Liver (tissue), 9 donors: Measurements from ENCODE around the gene ATP5MK. TPM values are rescaled to one million over a fixed set of nuclear protein-coding genes. Genes with fewer than 3 reads are reported as not detected.
"Not testable (repeated sequence)": the region's sequence is repeated elsewhere in the genome, so short reads cannot be mapped to it uniquely, and the experiment has no call there.

Experiments
- DNase-seq: peaks from one replicate; pipeline ENCODE4 v3.0.0-alpha.2; 2017; ENCODE audit warnings: low spot score
- H3K27ac ChIP-seq, 2 donors: one replicate each; pipeline ENCODE4 v1.7.0; 2013; ENCODE audit warnings: inconsistent platforms in 2 of 2, low read length in 2 of 2, control low read depth in 1 of 2, low read depth in 1 of 2, mild to moderate bottlenecking in 1 of 2
- H3K27me3 ChIP-seq, 4 donors: one replicate each; pipeline versions ENCODE4 v1.6.1 to v1.7.0; 2013; ENCODE audit warnings: low read length in 3 of 4, inconsistent platforms in 1 of 4, mild to moderate bottlenecking in 1 of 4, moderate library complexity in 1 of 4; ENCODE audit not compliant: control insufficient read depth in 4 of 4, insufficient read depth in 4 of 4
- H3K36me3 ChIP-seq, 4 donors: one replicate each; pipeline versions ENCODE4 v1.6.1 to v1.7.0; 2013; ENCODE audit warnings: low read length in 3 of 4, mild to moderate bottlenecking in 3 of 4, low read depth in 1 of 4, moderate library complexity in 1 of 4; ENCODE audit not compliant: control insufficient read depth in 4 of 4, insufficient read depth in 3 of 4
- H3K4me1 ChIP-seq, 4 donors: one replicate each; pipeline versions ENCODE4 v1.6.1 to v1.7.0; 2013; ENCODE audit warnings: low read length in 3 of 4, mild to moderate bottlenecking in 3 of 4, moderate library complexity in 1 of 4; ENCODE audit not compliant: control insufficient read depth in 4 of 4, insufficient read depth in 4 of 4
- H3K4me3 ChIP-seq, 3 donors: one replicate each; pipeline versions ENCODE4 v1.6.1 to v1.7.0; 2013; ENCODE audit warnings: low read length in 3 of 3, control low read depth in 1 of 3, low read depth in 1 of 3, mild to moderate bottlenecking in 1 of 3
- H3K9ac ChIP-seq, 2 donors: one replicate each; pipeline ENCODE4 v1.7.0; 2013; ENCODE audit warnings: low read length in 2 of 2, mild to moderate bottlenecking in 2 of 2, moderate library complexity in 2 of 2, control low read depth in 1 of 2, low read depth in 1 of 2
- H3K9me3 ChIP-seq, 4 donors: one replicate each; pipeline versions ENCODE4 v1.6.1 to v1.7.0; 2013; ENCODE audit warnings: low read length in 3 of 4; ENCODE audit not compliant: control insufficient read depth in 4 of 4
- EGR1 ChIP-seq, 2 donors: IDR thresholded peaks; 2 replicates each; pipeline ENCODE4 v1.6.1; 2016 to 2018; ENCODE audit warnings: antibody characterized with exemption in 2 of 2, low read depth in 2 of 2
- FOXA1 ChIP-seq: IDR thresholded peaks from 2 replicates; pipeline ENCODE4 v1.6.1; 2016; ENCODE audit warnings: antibody characterized with exemption
- FOXA2 ChIP-seq: IDR thresholded peaks from 2 replicates; pipeline ENCODE4 v1.6.1; 2016; ENCODE audit warnings: antibody characterized with exemption
- GABPA ChIP-seq, 2 donors: IDR thresholded peaks in 1 of 2; conservative IDR thresholded peaks in 1 of 2; 2 replicates each; pipeline ENCODE4 v1.6.1; 2016; ENCODE audit warnings: antibody characterized with exemption in 2 of 2, mild to moderate bottlenecking in 1 of 2, moderate library complexity in 1 of 2
- HNF4G ChIP-seq: IDR thresholded peaks from 2 replicates; pipeline ENCODE4 v1.6.1; 2016; ENCODE audit warnings: antibody characterized with exemption
- JUND ChIP-seq, 2 donors: IDR thresholded peaks; 2 replicates each; pipeline ENCODE4 v1.6.1; 2016; ENCODE audit warnings: antibody characterized with exemption in 2 of 2
- RAD21 ChIP-seq, 2 donors: IDR thresholded peaks; 2 replicates each; pipeline ENCODE4 v1.6.1; 2016; ENCODE audit warnings: antibody characterized with exemption in 2 of 2, mild to moderate bottlenecking in 2 of 2
- RXRA ChIP-seq, 2 donors: IDR thresholded peaks; 2 replicates each; pipeline ENCODE4 v1.6.1; 2017 to 2018; ENCODE audit warnings: antibody characterized with exemption in 2 of 2, mild to moderate bottlenecking in 1 of 2
- SP1 ChIP-seq: IDR thresholded peaks from 2 replicates; pipeline ENCODE4 v1.6.1; 2018; ENCODE audit warnings: antibody characterized with exemption, mild to moderate bottlenecking
- TAF1 ChIP-seq: conservative IDR thresholded peaks from 2 replicates; pipeline ENCODE4 v1.6.1; 2016; ENCODE audit warnings: antibody characterized with exemption, mild to moderate bottlenecking
- YY1 ChIP-seq: IDR thresholded peaks from 2 replicates; pipeline ENCODE4 v1.6.1; 2016; ENCODE audit warnings: antibody characterized with exemption, mild to moderate bottlenecking
- WGBS: extraction: QIAGEN DNeasy Blood & Tissue Kit; methylation state at CpG from one replicate; pipeline ENCODE4 v1.1.7; 2013; 5-methylcytosine and 5-hydroxymethylcytosine counted together
- polyA plus RNA-seq, 2 donors: library from polyadenylated mRNA; stranded (reverse) in 1 of 2; unstranded in 1 of 2; fragments of 200-250 nt in 1 of 2; fragments of >200 nt in 1 of 2; fragmentation: Nextera tagmentation in 1 of 2; extraction: Ambion mirVana in 1 of 2; gene quantifications; one replicate each; pipeline versions ENCODE4 v1.2.1 to v1.2.3, GENCODE V29; 2013 to 2015
- total RNA-seq, 2 donors: library from RNA; depleted of rRNA; stranded (reverse); fragments of >200 nt; gene quantifications; one replicate each; pipeline ENCODE4 v1.2.3, GENCODE V29; 2014
- TF ChIP-seq, protein P1 (sequence below): IDR thresholded peaks from 2 replicates; pipeline ENCODE4 v1.6.1; 2016; ENCODE audit warnings: antibody characterized with exemption, mild to moderate bottlenecking
- TF ChIP-seq, protein P2 (sequence below): fragments of 150-350 bp; IDR thresholded peaks from 2 replicates; pipeline ENCODE4 v1.5.1; 2017; ENCODE audit warnings: improper control_type of control experiment, low read depth, low read length; ENCODE audit not compliant: missing input control
- TF ChIP-seq, protein P3 (sequence below): IDR thresholded peaks from 2 replicates; pipeline ENCODE4 v1.6.1; 2016; ENCODE audit warnings: antibody characterized with exemption
- TF ChIP-seq, protein P4 (sequence below): IDR thresholded peaks from 2 replicates; pipeline ENCODE4 v1.6.1; 2016; ENCODE audit warnings: antibody characterized with exemption
- donor health status: healthy.
- donor health status: healthy.
- donor health status: healthy.
- donor health status: healthy.
- donor health status: healthy.

The ATP5MK gene
- total and polyA plus RNA-seq, 4 donors: 74.7 to 632 (median 248) TPM

DNA sequence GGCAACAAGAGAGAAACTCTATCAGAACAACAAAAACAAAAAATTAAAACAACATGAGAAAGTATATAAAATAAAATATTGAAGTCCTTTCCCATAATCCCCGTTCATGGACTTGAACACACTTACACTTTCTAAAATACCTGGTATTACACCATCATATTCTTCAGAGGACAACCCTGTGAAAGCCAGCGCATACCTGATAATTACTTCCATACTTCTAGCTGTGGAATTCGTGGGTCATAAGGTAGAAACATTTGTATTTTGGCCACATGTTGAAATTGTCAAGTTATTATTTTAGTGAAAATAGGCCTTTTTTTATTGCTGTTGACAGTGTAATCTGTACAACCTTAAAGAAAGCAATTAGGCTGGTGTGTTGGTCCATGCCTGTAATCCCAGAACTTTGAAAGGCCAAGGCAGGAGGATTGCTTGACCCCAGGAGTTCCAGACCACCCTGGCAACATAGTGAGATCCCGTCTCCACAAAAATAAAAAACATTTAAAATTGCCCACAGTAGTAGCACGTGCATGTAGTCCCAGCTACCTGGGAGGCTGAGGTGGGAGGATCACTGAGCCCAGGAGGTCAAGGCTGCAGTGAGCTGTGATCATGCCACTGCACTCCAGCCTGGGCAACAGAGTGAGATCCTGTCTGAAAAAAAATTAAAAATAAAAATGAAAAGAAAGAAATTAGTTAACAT is 40.2 kb downstream of the ATP5MK start:
- Histone ChIP-seq H3K4me1 (peaks cover 0 to 5% (median 3%) of the 10 kb centered on the region in 4 donors), H3K9me3 (no peaks in the 10 kb centered on the region), H3K9ac (no peak overlapping the region), H3K27me3 (no peaks in the 10 kb centered on the region), H3K36me3 (no peaks in the 10 kb centered on the region), H3K4me3 (no peak overlapping the region), H3K27ac (no peak overlapping the region)
- no peak for DNase-seq
- WGBS: 83% methylated on average over 5 of the region's 5 CpGs
- TF ChIP-seq, protein P1, sequence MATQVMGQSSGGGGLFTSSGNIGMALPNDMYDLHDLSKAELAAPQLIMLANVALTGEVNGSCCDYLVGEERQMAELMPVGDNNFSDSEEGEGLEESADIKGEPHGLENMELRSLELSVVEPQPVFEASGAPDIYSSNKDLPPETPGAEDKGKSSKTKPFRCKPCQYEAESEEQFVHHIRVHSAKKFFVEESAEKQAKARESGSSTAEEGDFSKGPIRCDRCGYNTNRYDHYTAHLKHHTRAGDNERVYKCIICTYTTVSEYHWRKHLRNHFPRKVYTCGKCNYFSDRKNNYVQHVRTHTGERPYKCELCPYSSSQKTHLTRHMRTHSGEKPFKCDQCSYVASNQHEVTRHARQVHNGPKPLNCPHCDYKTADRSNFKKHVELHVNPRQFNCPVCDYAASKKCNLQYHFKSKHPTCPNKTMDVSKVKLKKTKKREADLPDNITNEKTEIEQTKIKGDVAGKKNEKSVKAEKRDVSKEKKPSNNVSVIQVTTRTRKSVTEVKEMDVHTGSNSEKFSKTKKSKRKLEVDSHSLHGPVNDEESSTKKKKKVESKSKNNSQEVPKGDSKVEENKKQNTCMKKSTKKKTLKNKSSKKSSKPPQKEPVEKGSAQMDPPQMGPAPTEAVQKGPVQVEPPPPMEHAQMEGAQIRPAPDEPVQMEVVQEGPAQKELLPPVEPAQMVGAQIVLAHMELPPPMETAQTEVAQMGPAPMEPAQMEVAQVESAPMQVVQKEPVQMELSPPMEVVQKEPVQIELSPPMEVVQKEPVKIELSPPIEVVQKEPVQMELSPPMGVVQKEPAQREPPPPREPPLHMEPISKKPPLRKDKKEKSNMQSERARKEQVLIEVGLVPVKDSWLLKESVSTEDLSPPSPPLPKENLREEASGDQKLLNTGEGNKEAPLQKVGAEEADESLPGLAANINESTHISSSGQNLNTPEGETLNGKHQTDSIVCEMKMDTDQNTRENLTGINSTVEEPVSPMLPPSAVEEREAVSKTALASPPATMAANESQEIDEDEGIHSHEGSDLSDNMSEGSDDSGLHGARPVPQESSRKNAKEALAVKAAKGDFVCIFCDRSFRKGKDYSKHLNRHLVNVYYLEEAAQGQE: no peak
- TF ChIP-seq JUND (IDR thresholded peaks at IDR 0.05) (no peak), SP1 (no peak), YY1 (no peak), GABPA (IDR thresholded peaks at IDR 0.05 in 1 of 2, conservative IDR thresholded peaks at IDR 0.05 in 1 of 2) (no peak), RXRA (IDR thresholded peaks at IDR 0.05) (no peak), FOXA2 (no peak), HNF4G (no peak), RAD21 (IDR thresholded peaks at IDR 0.05) (no peak), TAF1 (no peak), EGR1 (IDR thresholded peaks at IDR 0.05; ENCODE audit: low read depth in 2 of 2) (no peak), FOXA1 (no peak)
- TF ChIP-seq, protein P2, sequence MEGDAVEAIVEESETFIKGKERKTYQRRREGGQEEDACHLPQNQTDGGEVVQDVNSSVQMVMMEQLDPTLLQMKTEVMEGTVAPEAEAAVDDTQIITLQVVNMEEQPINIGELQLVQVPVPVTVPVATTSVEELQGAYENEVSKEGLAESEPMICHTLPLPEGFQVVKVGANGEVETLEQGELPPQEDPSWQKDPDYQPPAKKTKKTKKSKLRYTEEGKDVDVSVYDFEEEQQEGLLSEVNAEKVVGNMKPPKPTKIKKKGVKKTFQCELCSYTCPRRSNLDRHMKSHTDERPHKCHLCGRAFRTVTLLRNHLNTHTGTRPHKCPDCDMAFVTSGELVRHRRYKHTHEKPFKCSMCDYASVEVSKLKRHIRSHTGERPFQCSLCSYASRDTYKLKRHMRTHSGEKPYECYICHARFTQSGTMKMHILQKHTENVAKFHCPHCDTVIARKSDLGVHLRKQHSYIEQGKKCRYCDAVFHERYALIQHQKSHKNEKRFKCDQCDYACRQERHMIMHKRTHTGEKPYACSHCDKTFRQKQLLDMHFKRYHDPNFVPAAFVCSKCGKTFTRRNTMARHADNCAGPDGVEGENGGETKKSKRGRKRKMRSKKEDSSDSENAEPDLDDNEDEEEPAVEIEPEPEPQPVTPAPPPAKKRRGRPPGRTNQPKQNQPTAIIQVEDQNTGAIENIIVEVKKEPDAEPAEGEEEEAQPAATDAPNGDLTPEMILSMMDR: no peak
- TF ChIP-seq, protein P3, sequence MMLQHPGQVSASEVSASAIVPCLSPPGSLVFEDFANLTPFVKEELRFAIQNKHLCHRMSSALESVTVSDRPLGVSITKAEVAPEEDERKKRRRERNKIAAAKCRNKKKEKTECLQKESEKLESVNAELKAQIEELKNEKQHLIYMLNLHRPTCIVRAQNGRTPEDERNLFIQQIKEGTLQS: no peak
- TF ChIP-seq, protein P4, sequence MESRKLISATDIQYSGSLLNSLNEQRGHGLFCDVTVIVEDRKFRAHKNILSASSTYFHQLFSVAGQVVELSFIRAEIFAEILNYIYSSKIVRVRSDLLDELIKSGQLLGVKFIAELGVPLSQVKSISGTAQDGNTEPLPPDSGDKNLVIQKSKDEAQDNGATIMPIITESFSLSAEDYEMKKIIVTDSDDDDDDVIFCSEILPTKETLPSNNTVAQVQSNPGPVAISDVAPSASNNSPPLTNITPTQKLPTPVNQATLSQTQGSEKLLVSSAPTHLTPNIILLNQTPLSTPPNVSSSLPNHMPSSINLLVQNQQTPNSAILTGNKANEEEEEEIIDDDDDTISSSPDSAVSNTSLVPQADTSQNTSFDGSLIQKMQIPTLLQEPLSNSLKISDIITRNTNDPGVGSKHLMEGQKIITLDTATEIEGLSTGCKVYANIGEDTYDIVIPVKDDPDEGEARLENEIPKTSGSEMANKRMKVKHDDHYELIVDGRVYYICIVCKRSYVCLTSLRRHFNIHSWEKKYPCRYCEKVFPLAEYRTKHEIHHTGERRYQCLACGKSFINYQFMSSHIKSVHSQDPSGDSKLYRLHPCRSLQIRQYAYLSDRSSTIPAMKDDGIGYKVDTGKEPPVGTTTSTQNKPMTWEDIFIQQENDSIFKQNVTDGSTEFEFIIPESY: no peak

DNA sequence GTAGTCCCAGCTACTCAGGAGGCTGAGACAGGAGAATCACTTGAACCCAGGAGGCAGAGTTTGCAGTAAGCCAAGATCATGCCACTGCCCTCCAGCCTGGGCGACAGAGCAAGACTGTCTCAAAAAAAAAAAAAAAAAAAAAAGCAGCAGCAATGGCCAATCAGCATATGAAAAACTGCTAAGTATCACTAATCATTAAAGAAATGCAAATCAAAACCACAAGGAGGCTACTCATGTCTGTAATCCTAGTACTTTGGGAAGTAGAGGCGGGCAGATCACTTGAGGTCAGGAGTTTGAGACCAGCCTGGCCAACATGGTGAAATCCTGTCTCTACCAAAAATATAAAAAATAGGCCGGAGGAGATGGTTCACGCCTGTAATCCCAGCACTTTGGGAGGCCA is 41.7 kb downstream of the ATP5MK start:
- not testable (repeated sequence) for H3K9ac ChIP-seq, H3K36me3 ChIP-seq, H3K4me3 ChIP-seq, H3K9me3 ChIP-seq, DNase-seq, H3K27me3 ChIP-seq, H3K27ac ChIP-seq
- H3K4me1 ChIP-seq: peaks cover under 1 to 10% (median 4%) of the 10 kb centered on the region in 4 donors
- WGBS: 95% methylated on average over 4 of the region's 4 CpGs
